GM23338 (cell line): ENCODE data around the gene PIK3R4.

Experiments
- CTCF ChIP-seq, 2 experiments: fragments of 200-600 bp in 1 of 2; sonication (generic) in 1 of 2; conservative IDR thresholded peaks; 2 replicates each; pipeline versions ENCODE4 v1.5.1 to v1.6.1; 2016 to 2017; ENCODE audit warnings: antibody characterized with exemption in 2 of 2, low read depth in 2 of 2, mild to moderate bottlenecking in 2 of 2, moderate library complexity in 1 of 2
- EZH2 ChIP-seq: fragments of 200-600 bp; sonication (generic); IDR thresholded peaks from one replicate; pipeline ENCODE4 v1.8.0; 2017; ENCODE audit warnings: antibody characterized with exemption, mild to moderate bottlenecking, low read depth; ENCODE audit not compliant: unreplicated experiment
- JUNB ChIP-seq: IDR thresholded peaks from one replicate; pipeline ENCODE4 v1.6.1; 2016; ENCODE audit warnings: antibody characterized with exemption; ENCODE audit not compliant: unreplicated experiment
- POLR2AphosphoS5 ChIP-seq: IDR thresholded peaks from 2 replicates; pipeline ENCODE4 v1.6.1; 2016; ENCODE audit warnings: antibody characterized with exemption, low read depth
- TF ChIP-seq, protein P1 (sequence below): IDR thresholded peaks from one replicate; pipeline ENCODE4 v1.6.1; 2018; ENCODE audit warnings: antibody characterized with exemption; ENCODE audit not compliant: unreplicated experiment

DNA sequence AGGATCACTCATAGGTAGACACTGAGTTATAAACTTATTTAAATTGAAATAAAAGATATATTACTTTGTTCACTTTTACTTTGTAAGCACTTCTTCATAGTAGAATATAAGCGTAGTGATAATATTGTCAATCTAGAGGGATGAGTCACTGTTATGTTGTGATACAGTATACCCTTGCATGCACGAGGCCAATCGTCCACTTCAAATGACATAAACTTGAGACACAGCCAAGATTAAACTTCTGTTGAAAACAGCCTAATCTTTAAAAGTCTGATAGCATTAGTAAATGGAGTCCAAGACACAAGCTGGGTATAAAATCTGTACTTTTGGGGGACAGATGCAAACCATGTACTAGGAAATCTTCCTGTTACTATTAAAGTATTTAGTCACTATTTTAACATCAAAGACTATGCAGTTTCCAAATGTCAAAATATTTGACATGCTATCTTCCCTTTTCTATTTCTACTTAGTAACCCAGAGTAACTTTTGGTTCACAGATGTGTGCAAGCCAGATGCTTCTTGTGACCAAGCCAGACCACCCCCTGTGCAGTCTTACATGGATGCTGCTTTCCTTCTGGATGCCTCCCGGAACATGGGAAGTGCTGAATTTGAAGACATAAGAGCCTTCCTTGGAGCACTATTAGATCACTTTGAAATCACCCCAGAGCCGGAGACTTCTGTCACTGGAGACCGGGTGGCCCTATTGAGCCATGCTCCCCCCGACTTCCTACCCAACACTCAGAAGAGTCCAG, 85.3 kb downstream of the PIK3R4 start:
- no peak for TF ChIP-seq CTCF (conservative IDR thresholded peaks at IDR 0.05; ENCODE audit: low read depth in 2 of 2)
- no peak for TF ChIP-seq POLR2AphosphoS5
- no peak for TF ChIP-seq EZH2
- TF ChIP-seq, protein P1, sequence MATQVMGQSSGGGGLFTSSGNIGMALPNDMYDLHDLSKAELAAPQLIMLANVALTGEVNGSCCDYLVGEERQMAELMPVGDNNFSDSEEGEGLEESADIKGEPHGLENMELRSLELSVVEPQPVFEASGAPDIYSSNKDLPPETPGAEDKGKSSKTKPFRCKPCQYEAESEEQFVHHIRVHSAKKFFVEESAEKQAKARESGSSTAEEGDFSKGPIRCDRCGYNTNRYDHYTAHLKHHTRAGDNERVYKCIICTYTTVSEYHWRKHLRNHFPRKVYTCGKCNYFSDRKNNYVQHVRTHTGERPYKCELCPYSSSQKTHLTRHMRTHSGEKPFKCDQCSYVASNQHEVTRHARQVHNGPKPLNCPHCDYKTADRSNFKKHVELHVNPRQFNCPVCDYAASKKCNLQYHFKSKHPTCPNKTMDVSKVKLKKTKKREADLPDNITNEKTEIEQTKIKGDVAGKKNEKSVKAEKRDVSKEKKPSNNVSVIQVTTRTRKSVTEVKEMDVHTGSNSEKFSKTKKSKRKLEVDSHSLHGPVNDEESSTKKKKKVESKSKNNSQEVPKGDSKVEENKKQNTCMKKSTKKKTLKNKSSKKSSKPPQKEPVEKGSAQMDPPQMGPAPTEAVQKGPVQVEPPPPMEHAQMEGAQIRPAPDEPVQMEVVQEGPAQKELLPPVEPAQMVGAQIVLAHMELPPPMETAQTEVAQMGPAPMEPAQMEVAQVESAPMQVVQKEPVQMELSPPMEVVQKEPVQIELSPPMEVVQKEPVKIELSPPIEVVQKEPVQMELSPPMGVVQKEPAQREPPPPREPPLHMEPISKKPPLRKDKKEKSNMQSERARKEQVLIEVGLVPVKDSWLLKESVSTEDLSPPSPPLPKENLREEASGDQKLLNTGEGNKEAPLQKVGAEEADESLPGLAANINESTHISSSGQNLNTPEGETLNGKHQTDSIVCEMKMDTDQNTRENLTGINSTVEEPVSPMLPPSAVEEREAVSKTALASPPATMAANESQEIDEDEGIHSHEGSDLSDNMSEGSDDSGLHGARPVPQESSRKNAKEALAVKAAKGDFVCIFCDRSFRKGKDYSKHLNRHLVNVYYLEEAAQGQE, result no peak
- no peak for TF ChIP-seq JUNB
